Measurements from ENCODE around the gene POLE.

The POLE gene

GRCh38 chr12:132638541-132639408, 48.4 kb downstream of the POLE start:
- no peak overlapping the region for H3K4me3 ChIP-seq (ENCODE audit: low read depth, low read length)
- in situ Hi-C loops (cut with HindIII; ENCODE audit: low sequenced_read_pairs), result no loop called here
- TF ChIP-seq, protein P1, sequence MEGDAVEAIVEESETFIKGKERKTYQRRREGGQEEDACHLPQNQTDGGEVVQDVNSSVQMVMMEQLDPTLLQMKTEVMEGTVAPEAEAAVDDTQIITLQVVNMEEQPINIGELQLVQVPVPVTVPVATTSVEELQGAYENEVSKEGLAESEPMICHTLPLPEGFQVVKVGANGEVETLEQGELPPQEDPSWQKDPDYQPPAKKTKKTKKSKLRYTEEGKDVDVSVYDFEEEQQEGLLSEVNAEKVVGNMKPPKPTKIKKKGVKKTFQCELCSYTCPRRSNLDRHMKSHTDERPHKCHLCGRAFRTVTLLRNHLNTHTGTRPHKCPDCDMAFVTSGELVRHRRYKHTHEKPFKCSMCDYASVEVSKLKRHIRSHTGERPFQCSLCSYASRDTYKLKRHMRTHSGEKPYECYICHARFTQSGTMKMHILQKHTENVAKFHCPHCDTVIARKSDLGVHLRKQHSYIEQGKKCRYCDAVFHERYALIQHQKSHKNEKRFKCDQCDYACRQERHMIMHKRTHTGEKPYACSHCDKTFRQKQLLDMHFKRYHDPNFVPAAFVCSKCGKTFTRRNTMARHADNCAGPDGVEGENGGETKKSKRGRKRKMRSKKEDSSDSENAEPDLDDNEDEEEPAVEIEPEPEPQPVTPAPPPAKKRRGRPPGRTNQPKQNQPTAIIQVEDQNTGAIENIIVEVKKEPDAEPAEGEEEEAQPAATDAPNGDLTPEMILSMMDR (IDR thresholded peaks at IDR 0.05; ENCODE audit: low read depth, low read length, missing control alignments), result peak; percentile 95
- DNase-seq (ENCODE audit: low read depth), result no peak

DNA sequence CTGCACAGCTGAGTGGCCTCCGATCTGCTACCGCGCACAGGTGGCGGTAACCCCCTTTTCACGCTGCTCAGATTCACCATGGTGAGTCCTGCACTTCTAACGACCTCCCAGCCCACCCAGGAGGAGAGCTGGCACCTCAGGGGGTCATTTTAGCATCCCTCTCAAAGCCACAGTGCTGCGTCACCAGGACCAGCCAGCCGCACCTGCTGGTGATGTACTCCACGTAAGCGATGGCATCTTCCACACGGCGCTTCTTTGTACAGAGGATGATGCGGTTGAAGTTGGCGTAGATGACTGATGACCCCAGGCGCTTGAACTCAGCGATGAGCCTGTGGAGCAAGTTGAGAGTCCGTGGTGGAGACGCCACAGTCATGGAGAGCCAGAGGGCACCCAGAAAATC, 49.3 kb downstream of the POLE start:
- in situ Hi-C loops (cut with HindIII; ENCODE audit: low sequenced_read_pairs), result no loop called here
- no peak overlapping the region for H3K4me3 ChIP-seq (ENCODE audit: low read depth, low read length)
- TF ChIP-seq, protein P1 (IDR thresholded peaks at IDR 0.05; ENCODE audit: low read depth, low read length, missing control alignments), result no peak
- DNase-seq (ENCODE audit: low read depth), result no peak

DNA sequence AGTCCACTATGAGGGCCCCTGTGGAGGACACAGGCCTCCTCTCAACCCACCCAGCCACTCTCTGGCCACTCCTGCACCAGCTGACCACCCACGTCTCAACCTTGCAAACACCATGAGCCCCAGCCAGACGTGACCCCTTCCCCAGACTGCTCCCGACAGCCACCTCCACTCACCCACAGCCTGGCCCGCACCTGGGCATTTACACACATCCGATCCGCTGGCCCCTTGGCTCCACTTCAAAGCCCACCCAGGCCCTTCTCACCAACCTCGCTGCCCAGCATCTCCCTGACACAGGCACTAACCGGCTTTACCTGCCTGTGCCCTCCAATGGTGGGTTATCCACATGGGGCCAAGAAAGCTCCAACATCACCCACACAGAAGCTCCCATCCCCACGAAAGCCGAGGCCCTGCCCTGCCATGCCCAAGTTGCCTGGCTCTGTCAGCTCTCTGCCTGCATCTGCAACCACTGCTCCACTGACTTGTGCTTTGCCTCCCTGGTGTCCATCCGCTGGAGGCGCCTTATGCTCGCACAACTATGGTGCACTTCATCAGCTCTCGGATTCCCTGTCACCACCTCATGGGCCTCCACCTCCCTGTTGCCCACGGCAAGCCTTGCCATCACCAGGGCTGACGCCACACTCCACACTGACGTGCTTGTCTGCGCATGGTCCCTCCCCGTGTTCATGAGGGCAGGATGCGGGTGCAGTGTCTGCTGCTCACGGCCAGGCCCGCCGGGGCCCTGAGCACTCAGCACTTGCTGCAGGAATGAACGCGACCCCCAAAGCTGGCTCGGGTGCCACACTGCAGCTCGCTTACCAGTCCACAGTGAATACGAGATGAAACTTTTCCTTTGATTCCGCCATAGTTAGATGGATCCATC, 51.8 kb downstream of the POLE start:
- DNase-seq (ENCODE audit: low read depth), result no peak
- H3K4me3 ChIP-seq (ENCODE audit: low read depth, low read length), result no peak overlapping the region
- in situ Hi-C loops (cut with HindIII; ENCODE audit: low sequenced_read_pairs), result no loop called here
- TF ChIP-seq, protein P1 (IDR thresholded peaks at IDR 0.05; ENCODE audit: low read depth, low read length, missing control alignments), result no peak

DNA sequence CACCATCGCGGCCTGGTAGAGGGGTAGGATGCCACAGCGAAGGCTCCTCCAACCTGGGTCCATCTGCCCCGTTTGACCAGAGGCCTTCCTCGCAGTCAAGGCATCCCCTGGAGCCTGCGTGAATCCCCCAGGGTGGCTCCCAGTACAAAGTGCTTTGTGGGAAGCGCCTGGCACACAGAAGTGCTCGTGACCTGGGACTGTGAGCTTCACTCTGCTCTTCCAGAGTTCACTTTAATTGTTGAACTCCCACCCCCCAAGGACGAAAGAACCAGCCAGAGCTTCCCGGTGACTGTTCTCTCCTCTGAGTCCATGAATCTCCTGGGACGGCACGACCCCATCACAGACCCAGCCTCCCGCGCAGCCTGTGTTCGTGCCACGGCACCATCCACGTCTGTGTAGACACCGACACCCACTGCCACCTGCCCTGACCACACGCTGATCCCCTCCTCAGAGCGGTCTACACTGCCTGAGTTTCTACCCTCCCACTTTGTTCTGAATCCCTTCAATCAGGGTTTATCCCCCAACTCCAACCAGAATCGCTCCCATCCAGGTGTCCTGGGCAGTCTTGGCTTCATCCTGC, 52.6 kb downstream of the POLE start:
- no peak overlapping the region for H3K4me3 ChIP-seq (ENCODE audit: low read depth, low read length)
- TF ChIP-seq, protein P1 (IDR thresholded peaks at IDR 0.05; ENCODE audit: low read depth, low read length, missing control alignments), result no peak
- in situ Hi-C loops (cut with HindIII; ENCODE audit: low sequenced_read_pairs), result no loop called here
- no peak for DNase-seq (ENCODE audit: low read depth)

- TF ChIP-seq, protein P1 (IDR thresholded peaks at IDR 0.05; ENCODE audit: low read depth, low read length, missing control alignments), result no peak
- no peak overlapping the region for H3K4me3 ChIP-seq (ENCODE audit: low read depth, low read length)
- no peak for DNase-seq (ENCODE audit: low read depth)
- in situ Hi-C loops (cut with HindIII; ENCODE audit: low sequenced_read_pairs), result no loop called here
These were observed 53.2 kb downstream of the POLE start for GRCh38 chr12:132633901-132634300.

- H3K4me3 ChIP-seq (ENCODE audit: low read depth, low read length), result no peak overlapping the region
- TF ChIP-seq, protein P1 (IDR thresholded peaks at IDR 0.05; ENCODE audit: low read depth, low read length, missing control alignments), result no peak
- in situ Hi-C loops (cut with HindIII; ENCODE audit: low sequenced_read_pairs), result no loop called here
- no peak for DNase-seq (ENCODE audit: low read depth)
These were observed 53.7 kb downstream of the POLE start for GRCh38 chr12:132633398-132633797.
